ENCODE results near the gene ZNF330.

Gene ZNF330

DNA sequence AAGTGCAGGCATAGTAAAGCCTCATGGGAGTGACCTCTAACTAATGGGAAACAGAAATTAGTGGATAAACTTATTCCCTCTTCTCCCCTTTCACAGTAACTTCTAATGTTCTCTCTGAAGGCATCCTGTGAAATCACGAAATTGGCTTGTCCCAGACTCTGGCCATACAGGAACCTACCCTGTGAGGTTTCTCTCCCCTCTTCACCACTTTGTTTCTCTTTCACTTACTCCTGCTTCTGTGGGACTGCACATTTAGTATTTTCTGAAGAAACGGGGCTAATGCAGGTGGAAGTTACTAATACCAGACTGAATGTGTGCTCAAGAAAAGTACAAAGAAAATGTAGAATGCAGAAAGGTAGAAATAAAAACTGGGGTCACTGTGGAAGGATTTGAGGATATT is 20.0 kb downstream of the ZNF330 start:
- Histone ChIP-seq H3K4me1 (no peaks in the 10 kb centered on the region), H3K4me3 (ENCODE audit: low read depth, low read length) (no peak overlapping the region), H3K27me3 (no peaks in the 10 kb centered on the region), H3K9me3 (no peaks in the 10 kb centered on the region), H3K36me3 (no peaks in the 10 kb centered on the region)
- no peak for TF ChIP-seq CTCF (IDR thresholded peaks at IDR 0.05; ENCODE audit: low read depth, low read length)
- DNase-seq, result no peak

DNA sequence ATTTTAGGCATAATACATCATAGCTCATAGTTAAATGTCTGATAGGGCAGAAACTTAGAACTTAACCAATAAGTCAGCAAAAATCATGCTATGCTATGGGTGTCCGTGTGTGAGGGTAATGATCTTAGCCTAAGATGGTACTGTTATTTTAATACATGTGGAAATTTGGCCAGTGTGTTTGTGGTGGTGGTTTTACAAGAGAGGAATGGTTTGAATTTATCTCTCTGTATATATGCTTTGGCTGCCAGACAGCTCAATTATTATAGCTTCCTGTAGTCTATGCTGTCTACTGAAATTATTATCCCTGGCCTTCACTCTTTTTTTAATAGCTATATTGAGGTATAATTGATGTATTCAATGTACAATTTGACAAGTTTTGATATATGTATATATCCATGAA is 21.3 kb downstream of the ZNF330 start:
- H3K9me3 ChIP-seq, result no peaks in the 10 kb centered on the region
- TF ChIP-seq CTCF (IDR thresholded peaks at IDR 0.05; ENCODE audit: low read depth, low read length), result no peak
- no peaks in the 10 kb centered on the region for H3K27me3 ChIP-seq
- H3K36me3 ChIP-seq, result no peaks in the 10 kb centered on the region
- no peak overlapping the region for H3K4me3 ChIP-seq (ENCODE audit: low read depth, low read length)
- DNase-seq, result no peak
- H3K4me1 ChIP-seq, result no peaks in the 10 kb centered on the region

DNA sequence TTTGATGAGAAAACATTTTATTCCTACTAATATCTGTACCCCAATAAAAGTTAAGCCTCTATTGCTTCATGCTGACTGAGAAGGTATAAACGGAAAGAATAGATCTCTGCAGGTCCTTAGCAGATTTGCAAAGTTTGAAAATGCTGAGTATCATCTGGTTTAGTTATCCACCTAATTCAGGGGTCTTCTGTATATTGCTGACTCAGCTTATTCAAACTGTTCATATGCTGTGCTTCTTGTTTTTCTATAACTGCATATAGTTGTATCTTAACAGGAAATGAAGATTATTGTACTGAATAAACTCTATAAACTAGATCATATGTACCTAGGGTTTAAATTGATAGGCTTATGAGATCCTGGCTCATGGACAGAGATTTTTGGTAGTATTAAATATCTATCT is 23.7 kb downstream of the ZNF330 start:
- Histone ChIP-seq H3K27me3 (no peaks in the 10 kb centered on the region), H3K4me3 (ENCODE audit: low read depth, low read length) (no peak overlapping the region), H3K36me3 (no peaks in the 10 kb centered on the region), H3K4me1 (no peaks in the 10 kb centered on the region), H3K9me3 (no peaks in the 10 kb centered on the region)
- TF ChIP-seq CTCF (IDR thresholded peaks at IDR 0.05; ENCODE audit: low read depth, low read length), result no peak
- DNase-seq, result no peak

DNA sequence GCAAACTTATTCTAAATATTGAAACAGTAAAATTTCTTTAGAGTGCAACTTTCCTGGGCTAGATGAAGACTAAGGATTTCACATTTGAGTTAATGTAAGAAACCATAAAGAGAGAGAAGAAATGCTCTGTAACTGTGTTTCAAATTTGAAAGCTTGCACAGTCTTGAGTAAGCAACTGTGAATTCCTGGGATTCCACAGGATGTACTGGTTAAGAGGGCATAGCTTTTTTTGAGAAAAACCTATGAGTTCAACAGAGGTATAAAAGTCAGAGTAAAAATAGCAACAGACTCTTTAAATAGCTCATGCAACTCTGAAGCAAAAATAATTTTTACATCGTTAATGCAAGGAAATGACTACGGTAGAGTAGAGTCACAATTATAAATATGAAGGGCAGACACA is 25.5 kb downstream of the ZNF330 start:
- no peaks in the 10 kb centered on the region for H3K27me3 ChIP-seq
- DNase-seq, result no peak
- no peak overlapping the region for H3K4me3 ChIP-seq (ENCODE audit: low read depth, low read length)
- H3K4me1 ChIP-seq, result no peaks in the 10 kb centered on the region
- no peaks in the 10 kb centered on the region for H3K9me3 ChIP-seq
- H3K36me3 ChIP-seq, result no peaks in the 10 kb centered on the region
- no peak for TF ChIP-seq CTCF (IDR thresholded peaks at IDR 0.05; ENCODE audit: low read depth, low read length)

- no peaks in the 10 kb centered on the region for H3K36me3 ChIP-seq
- no peak for TF ChIP-seq CTCF (IDR thresholded peaks at IDR 0.05; ENCODE audit: low read depth, low read length)
- no peak for DNase-seq
Measured at GRCh38 chr4:141246683-141247429, 26.2 kb downstream of the ZNF330 start.

GRCh38 chr4:141247430-141247780 is 26.7 kb downstream of the ZNF330 start:
- no peaks in the 10 kb centered on the region for H3K4me1 ChIP-seq
- H3K4me3 ChIP-seq (ENCODE audit: low read depth, low read length), result no peak overlapping the region
- no peaks in the 10 kb centered on the region for H3K9me3 ChIP-seq
- no peaks in the 10 kb centered on the region for H3K36me3 ChIP-seq
- TF ChIP-seq CTCF (IDR thresholded peaks at IDR 0.05; ENCODE audit: low read depth, low read length), result no peak
- no peaks in the 10 kb centered on the region for H3K27me3 ChIP-seq
- DNase-seq, result no peak

More at GRCh38 chr4:141246683-141247429, 26.2 kb downstream of the ZNF330 start:
- no peaks in the 10 kb centered on the region for H3K27me3 ChIP-seq
- no peaks in the 10 kb centered on the region for H3K4me1 ChIP-seq
- no peaks in the 10 kb centered on the region for H3K9me3 ChIP-seq
- H3K4me3 ChIP-seq (ENCODE audit: low read depth, low read length), result no peak overlapping the region
